AG08395 (cell line): ENCODE measurements around the gene TAF1C.
A peak's percentile ranks its signal among the peaks of the same experiment; 100 is the strongest.
"Not testable (repeated sequence)": the region's sequence is repeated elsewhere in the genome, so short reads cannot be mapped to it uniquely, and the experiment has no call there.

ENCODE experiments used
- DNase-seq: peaks from one replicate; pipeline ENCODE4 v3.0.0; 2012; ENCODE audit warnings: mixed read lengths, low spot score

Gene TAF1C, protein sequence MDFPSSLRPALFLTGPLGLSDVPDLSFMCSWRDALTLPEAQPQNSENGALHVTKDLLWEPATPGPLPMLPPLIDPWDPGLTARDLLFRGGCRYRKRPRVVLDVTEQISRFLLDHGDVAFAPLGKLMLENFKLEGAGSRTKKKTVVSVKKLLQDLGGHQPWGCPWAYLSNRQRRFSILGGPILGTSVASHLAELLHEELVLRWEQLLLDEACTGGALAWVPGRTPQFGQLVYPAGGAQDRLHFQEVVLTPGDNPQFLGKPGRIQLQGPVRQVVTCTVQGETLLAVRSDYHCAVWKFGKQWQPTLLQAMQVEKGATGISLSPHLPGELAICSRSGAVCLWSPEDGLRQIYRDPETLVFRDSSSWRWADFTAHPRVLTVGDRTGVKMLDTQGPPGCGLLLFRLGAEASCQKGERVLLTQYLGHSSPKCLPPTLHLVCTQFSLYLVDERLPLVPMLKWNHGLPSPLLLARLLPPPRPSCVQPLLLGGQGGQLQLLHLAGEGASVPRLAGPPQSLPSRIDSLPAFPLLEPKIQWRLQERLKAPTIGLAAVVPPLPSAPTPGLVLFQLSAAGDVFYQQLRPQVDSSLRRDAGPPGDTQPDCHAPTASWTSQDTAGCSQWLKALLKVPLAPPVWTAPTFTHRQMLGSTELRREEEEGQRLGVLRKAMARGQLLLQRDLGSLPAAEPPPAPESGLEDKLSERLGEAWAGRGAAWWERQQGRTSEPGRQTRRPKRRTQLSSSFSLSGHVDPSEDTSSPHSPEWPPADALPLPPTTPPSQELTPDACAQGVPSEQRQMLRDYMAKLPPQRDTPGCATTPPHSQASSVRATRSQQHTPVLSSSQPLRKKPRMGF

DNA sequence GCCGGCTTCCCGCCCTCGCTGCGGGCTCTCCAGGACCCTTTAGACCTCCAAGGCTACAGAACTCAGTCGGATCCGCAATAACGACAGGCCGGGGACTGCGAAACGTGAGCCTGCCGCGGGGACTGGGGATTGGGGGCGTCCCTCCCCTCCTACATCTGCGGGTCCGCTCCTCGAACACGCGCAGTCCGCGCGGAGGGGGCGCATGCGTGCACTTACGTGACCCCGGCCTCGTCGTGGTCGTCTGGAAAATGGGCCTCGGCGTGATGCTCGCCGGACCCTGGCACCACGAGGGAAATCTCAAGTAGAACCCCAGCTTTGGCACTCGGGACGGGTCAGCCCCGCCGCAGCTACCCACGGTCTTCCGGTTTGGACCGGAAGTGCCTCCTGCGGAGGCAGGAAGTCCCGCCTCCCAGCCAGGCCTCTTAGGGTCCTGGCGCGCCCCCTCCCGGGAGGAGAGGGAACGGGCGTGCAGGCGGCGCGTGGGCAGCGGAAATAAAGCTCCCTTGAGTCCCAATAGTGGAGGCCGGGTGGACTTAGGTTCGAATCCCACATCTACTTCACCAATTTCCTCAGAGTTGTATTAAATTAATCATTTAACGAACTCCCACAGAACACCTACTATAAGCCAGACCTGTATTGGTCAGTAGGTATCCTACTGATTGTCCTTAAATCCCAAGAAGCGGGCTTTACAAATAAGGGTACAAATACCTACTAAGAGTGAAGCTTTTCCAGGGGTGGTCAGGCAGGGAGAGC lies at the start of gene TAF1C:
TAF1C (minus strand) TSS at position 373 of the 753 bp plus-strand sequence. CDS start 2,069 bp downstream, outside the sequence.
- peak; percentile 98 for DNase-seq

DNA sequence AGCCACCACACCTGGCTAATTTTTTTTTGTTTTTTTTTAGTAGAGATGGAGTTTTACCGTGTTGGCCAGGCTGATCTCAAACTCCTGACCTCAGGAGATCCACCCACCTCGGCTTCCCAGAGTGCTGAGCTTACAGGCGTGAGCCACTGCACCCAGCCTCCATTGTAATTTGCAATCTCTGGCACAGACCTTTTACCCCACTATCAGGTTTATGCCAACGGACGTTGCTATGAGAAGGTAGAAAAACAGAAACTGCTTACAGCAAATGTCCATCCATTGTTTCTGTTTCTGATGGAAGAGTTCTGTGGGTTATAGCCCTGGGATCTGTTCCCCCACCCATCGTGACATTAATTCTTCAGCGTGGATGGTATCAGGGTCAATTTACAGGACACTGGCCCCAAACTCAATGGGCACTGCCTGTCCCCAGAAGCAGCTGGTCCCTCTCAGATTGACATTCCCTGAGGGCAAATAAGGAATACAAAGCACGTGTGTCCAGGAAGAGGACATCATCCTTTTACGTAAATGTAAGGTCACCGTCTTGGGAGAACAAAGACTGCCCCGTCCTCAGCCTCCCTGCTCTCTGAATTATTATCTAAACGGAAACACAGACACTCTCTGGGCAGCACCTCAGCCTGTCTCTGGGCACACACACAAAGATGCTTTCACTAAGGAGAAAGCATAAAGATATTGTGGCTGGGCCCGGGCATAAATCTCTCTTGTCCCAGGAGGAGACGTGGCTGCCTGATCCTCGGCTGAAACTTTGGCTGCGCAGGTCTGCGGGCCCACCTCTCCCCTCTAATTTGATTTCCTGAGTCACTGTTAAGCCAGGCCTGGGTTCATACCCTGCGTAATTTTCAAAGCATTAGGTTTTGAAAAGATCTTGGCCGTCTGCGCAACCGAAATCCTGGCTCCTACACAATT lies 47.7 kb upstream of the TAF1C start:
- no peak for DNase-seq

DNA sequence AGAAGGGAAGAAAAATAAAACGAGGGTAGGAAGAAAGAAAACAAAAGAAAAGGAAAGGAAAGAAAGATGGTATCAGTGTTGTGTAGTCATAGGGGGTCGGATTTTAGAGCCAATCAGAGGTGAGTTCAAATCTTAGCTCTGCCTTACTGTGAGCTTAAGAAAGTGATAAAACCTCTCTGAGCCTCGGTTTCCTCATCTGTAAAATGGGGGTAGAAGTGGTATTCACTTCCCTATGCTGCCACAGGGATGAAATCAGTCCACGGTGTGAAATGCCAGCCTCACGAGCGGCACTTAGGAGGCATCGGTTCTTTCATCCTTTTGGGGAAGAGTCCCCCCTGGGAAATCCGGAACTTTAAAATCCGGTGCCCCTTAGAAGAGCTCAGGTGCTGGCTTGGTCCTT lies 46.9 kb upstream of the TAF1C start:
- no peak for DNase-seq

DNA sequence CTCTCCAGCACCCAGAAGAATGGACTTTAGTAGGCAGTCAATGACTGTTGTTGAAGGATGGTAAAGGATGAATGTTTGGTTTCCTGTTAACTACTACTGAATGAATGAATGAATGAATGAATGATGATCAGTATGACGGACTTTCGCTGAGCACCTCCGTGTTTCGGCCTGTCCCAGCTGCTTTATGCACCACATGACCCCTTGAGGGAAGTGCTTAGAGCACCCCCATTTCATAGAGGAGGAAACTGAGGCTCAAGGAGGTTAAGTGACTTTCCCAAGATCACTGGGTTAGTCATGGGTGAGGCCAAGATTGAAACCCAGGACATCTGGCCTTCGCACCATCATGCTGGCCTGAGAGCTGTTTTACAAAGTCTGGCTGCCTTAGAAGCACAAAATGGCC lies 46.1 kb upstream of the TAF1C start:
- no peak for DNase-seq

DNA sequence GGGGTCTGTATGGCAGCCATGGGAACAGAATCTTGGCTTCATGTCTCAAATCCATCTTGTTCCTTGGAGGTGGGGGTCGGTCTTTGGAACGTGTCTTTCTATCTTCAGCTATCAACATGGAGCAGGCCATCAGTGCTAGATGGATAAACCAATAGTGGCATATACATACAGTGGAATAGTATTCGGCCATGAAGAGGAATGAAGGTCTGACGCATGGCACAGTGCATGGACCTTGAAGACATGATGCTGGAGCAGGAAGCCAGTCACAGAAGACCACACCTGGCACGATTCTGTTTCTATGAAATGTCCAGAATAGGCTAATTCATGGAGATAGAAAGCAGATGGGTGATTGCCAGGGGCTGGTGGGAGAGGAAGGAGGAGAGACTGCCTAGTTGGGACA lies 45.2 kb upstream of the TAF1C start:
- DNase-seq = no peak

DNA sequence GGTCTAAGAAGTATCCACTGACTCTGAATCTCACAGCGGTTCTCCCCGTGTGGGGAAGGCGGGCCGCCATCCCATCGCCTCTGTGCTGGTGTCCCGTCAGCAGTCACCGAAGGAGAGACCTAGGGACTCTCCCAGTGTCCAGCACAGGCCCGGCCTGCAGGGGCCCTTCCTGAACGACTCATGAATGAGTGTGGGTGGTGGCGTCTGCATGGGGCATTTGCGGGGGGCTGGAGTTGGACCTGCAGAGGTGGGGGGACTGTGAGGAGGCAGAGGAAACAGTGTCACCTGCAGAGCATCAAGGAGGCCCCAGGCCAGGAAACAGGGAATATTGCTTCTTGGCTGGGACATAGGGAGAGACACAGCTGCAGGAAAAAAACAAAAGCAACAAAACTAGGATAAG lies 42.6 kb upstream of the TAF1C start:
- no peak for DNase-seq

DNA sequence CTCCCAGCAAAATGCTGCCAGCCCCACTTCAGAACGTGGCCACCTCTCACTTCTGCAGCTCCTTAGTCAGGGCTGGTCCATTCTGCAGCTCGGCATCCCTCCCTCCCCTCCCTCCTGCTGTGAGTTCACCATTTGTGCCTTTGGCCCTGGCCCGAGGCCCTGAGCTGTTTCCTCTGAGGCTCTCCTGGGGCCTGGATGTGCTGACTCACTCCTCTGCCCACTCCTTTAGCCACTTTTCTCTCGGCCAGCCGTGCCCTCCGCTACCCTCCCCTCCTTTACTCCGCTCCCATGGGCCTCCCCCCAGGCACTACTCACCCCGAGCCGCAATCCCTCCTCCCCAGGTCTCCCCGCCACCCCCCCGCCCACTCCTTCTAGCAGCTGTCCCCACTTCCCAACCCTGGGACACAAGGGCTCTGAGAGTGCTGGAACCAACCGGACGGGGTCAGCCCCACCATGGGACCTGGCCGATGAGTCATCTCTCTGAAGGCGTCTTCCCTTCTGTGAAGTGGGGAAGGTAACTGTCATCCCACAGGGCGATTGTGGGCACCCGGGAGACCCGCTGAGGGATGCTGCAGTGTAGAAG lies 41.5 kb upstream of the TAF1C start:
- DNase-seq = peak; percentile 98

DNA sequence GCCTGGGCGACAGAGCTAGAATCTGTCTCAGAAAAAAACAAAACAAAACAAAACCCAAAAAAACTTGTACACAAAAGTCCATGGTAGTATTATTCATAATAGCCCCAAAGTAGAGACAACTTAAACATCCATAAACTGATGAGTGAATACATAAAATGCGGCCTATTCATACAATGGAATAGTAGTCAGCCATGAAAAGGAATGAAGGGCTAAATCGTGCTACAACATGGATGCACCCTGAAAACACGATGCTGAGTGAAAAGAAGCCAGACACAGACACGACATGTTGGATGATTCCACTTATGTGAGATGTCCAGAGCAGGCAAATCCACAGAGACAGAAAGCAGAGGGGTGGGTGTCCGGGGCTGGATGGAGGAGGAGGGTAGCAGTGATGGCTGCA lies 40.7 kb upstream of the TAF1C start:
- no peak for DNase-seq

DNA sequence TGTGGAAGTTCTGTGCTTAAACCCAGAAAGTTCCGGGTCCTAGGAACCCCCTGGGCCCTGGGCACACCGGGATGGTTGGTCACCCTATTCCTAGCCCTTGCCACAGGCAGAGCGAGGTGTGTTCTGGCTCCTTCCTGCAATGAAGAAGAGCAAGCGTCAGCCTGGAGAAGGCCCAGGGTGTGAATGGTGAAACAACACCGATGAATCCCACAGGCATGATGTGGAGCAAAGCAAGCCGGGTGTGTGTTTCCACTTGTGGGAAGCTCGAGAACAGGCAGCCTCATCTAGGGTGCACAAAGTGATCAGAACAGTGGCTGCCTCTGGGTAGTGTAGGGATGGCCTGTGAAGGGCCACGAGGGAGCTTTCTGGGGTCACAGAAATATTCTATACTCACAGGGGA lies 39.2 kb upstream of the TAF1C start:
- no peak for DNase-seq

DNA sequence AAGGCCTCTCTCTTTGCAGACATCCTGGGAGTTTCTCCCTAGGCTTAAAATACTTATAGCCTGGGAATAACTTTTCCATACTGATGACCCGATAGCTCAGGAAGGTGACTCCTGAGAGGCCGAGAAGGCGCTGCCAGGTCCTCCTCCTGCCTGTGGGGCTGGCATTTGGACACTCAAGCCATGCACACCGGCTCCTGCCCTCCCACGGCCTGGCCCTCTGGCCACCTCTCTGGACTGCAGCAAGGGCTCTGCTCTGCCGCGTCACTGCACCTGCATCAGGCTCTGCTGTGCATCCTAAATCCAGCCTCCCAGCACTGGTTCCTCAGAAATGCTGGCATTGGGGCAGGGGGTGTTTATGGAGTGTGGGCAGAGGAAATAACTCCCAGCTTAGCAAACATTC lies 38.7 kb upstream of the TAF1C start:
- no peak for DNase-seq

DNA sequence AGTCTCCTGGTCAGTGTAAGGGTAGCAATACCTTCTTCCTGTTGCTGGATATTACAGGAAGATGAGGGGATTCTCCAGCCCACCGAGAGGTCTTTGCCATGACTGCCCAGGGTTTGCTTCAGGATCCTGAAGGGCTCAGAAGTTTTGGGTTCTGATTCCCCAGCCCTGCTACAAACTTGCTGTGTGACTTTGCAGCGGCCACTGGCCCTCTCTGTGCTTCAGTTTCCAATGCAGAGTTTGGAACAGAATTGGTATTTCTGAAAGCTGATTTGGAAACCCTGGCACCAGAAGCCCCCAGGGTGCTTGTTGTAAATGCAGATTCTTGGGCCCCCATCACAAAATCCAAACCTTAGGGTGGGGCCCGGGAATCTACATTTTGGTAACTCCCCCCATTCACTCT lies 38.3 kb upstream of the TAF1C start:
- DNase-seq = no peak

DNA sequence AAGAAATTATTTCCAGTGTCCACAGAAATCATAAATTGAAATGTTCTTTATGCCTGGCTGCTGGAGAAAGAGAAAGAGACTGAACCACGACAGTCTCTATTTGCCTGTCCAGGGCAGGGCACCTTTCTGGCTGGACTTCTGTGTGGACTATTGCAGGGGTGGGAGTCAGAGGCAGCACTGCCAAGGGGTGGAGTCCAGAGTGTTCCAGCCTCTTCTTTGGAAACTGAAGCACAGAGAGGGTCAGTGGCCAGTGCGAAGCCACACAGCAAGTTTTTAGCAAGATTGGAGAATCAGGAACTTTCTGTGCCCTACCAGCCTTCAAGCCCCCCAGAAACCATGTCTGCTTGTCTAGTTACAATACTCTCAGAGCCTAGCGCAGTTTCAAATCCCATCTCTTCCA lies 37.7 kb upstream of the TAF1C start:
- no peak for DNase-seq

DNA sequence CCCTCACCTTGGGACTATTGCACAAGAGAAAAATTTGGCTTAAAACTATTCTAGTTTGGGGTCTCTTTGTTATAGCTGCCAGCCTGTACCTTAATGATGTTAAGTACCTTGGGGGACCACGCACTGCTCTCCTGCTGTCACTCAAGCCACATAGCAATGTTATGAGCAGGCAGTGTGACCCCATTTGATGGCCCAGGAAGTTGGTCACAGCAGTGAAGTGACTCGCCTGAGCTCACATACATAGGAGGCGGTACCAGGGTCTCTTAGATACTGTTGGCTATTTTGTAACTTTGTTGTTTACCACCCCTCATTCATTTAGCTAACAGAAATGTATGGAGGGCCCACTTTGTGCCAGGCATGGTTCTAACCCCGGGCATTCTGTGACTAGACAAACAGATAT lies 36.6 kb upstream of the TAF1C start:
- no peak for DNase-seq

DNA sequence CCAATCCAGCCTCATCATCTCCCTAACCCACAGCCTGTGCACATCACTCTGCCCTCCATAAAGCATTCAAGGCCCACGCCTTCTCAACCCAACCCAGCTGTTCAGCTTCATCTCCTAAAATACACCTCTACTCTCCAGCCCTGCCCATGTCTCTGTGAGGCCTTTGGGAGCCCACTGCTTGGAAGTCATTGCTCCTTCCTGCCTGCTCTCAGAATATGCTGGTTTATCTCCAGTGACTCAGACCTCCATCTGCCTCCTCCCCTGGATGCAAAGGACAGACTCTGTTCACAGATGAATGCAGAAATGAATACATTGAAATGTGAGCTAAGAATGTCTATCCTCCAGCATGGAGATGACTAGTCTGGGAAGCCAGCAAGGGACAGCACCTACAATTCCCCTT lies 34.0 kb upstream of the TAF1C start:
- peak; percentile 31 for DNase-seq

DNA sequence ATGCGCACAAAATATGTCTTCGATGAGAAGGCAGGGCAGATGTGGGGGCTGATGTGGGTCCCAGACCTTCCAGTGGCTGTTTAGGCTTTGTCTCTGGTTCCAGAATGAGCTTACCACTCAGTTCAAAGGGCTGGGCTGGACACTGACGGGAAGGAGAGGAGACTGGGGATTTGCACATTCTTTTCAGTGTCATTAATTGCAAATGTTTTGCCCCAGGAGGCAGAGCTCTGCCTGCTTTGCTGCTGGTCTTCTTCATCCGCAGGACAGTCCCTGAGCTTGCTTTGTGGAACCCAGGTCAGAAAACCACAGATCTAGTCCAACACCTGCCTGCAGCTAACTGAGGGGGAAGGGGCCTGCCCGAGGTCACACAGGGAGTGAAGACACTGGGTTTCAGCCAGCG lies 32.1 kb upstream of the TAF1C start:
- DNase-seq = no peak

DNA sequence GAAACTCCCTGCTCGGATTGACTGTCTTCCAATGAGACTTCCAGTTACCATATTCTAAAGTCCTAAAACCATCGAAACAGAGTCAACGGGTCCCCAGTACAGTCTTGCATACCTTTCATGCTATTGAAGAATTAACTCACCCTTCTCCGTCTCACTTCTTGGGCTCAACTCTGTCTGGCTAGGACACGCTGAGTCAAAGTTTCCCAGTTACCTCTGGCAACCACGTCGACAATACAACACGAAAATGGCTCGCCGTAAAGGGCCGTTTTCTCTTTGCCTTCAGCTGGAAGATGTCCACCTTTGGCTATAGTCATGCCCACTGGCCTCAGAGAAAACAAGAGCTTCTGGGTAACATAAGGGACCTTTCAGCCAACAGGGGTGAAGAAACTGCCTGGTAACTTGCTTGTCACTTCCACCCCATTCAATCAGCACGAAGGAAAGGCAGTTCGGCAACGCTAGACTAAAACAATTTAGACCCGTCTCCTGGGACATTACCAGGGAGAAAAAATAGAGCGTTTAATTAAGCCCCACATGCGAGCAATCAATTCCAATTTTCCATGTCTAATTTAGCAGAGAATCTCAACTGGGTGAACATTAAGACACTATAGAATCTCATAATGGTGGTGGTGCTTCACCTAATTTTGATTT lies 31.4 kb upstream of the TAF1C start:
- no peak for DNase-seq

DNA sequence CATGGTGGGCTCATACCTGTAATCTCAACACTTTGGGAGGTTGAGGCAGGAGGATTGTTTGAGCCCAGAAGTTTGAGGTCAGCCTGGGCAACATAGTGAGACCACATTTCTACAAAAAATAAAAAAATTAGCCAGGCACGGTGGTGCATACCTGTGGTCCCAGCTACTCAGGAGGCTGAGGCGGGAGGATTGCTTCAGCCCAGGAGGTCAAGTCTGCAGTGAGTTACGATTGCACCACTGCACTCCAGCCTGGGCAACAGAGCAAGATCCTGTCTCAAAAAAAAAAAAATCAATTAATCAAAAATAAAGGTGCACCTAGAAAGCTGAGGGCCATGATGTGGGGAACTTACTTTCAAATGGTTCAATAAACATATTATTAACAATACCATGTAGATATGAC lies 29.3 kb upstream of the TAF1C start:
- not testable (repeated sequence) for DNase-seq

DNA sequence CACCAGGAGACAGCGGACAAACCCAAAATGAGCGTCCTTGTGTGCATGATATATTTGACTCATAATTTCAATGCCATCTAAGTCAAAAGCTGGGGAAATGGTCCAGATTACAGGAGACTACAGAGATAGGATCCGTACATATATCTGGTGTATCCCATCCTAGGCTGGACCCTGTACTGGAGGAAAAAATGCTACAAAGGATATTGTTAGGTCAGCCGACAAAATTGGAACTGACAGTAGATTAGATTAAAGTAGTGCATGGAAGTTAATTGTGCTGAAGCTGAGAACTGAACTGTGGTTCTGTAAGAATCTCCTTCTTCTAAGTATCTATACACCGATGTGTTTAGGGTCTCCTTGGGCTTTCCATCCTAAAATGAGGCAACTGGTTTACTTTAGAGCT lies 28.7 kb upstream of the TAF1C start:
- DNase-seq = no peak

DNA sequence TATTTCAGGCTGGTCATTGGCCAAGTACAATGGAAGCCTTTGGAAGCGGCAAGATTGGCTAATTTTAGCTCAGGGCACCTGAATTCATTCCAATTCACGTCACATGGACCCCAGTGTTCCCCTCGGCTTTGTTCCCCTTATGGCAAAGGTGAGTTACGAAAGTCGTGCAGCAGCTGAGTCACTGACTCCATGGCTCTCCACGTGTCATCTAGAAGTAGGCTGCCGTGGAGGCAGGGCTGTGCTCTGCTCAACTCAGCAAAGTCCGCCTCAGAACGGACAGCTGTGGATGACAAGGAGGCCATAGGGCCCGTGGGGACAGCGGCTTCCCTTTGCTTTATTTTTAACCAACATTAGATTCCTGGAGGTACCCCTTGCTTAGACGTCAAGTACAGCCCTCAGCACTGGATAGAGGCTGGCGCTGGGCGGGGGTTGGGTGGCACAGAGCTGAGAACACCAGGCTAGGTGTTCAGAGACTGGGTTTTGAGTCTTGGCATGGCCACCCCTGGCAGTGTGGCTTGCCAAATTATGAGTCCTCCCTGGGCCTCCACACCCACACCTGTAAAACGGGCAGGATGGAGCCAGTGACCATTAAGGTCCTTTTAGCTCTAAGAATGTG lies 27.7 kb upstream of the TAF1C start:
- no peak for DNase-seq

DNA sequence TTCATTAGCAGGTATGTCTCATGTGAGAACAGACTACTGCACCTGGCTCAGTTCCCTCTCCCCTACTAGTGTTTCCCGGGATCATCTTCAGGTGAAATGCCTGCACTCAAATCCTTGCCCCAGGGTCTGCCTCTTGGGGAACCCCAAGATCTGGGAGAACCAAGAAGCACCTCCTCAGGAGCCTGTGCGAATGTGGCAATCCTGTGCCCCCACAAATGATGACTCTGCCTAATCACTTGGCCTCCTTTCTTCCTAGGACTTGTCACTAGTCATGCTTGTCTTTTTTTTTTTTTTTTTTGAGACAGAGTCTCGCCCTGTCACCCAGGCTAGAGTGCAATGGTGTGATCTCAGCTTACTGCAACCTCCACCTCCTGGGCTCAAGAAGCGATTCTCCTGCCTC lies 25.8 kb upstream of the TAF1C start:
- no peak for DNase-seq
